WERI-Rb-1 (cell line): Measurements from ENCODE around the gene LPGAT1.

Experiments
- DNase-seq: peaks from one replicate; pipeline ENCODE4 v3.0.0-alpha.2; 2020
- H3K27ac ChIP-seq: fragments of 250-450 bp; sonication (Bioruptor Pico); 2 replicates; pipeline ENCODE4 v1.5.1; 2020; ENCODE audit warnings: mild to moderate bottlenecking, moderate library complexity
- H3K27me3 ChIP-seq: fragments of 250-450 bp; sonication (Bioruptor Pico); 2 replicates; pipeline ENCODE4 v1.5.1; 2021; ENCODE audit warnings: mild to moderate bottlenecking, low read depth, moderate library complexity; ENCODE audit not compliant: insufficient read depth, severe bottlenecking
- H3K36me3 ChIP-seq: fragments of 250-450 bp; sonication (Bioruptor Pico); 2 replicates; pipeline ENCODE4 v1.5.1; 2020; ENCODE audit warnings: mild to moderate bottlenecking, moderate library complexity
- H3K4me3 ChIP-seq: 2 replicates; pipeline ENCODE4 v1.5.1; 2011; ENCODE audit warnings: low read depth, mild to moderate bottlenecking, control low read depth, low read length
- H3K9me3 ChIP-seq: fragments of 250-450 bp; sonication (Bioruptor Pico); 2 replicates; pipeline ENCODE4 v1.5.1; 2021; ENCODE audit warnings: mild to moderate bottlenecking, moderate library complexity; ENCODE audit not compliant: severe bottlenecking
- CTCF ChIP-seq: IDR thresholded peaks from 2 replicates; pipeline ENCODE4 v1.5.1; 2011; ENCODE audit warnings: low read depth, mild to moderate bottlenecking, control low read depth, inconsistent platforms, low read length

The LPGAT1 gene

GRCh38 chr1:211822677-211823407, 7.7 kb downstream of the LPGAT1 start:
- TF ChIP-seq CTCF = no peak

GRCh38 chr1:211816586-211816985, 14.0 kb downstream of the LPGAT1 start:
- Histone ChIP-seq H3K9me3 (no peaks in the 10 kb centered on the region), H3K36me3 (peaks cover 67% of the 10 kb centered on the region), H3K27ac (no peak overlapping the region), H3K4me3 (no peak overlapping the region), H3K27me3 (no peaks in the 10 kb centered on the region)
- TF ChIP-seq CTCF = no peak
- DNase-seq = no peak

More at GRCh38 chr1:211822677-211823407, 7.7 kb downstream of the LPGAT1 start:
- Histone ChIP-seq H3K4me3 (no peak overlapping the region), H3K27me3 (no peaks in the 10 kb centered on the region), H3K36me3 (peaks cover 90% of the 10 kb centered on the region), H3K9me3 (no peaks in the 10 kb centered on the region), H3K27ac (no peak overlapping the region)
- DNase-seq = no peak

GRCh38 chr1:211814313-211814712, 16.2 kb downstream of the LPGAT1 start:
- peaks cover 66% of the 10 kb centered on the region for H3K36me3 ChIP-seq
- no peak for DNase-seq
- TF ChIP-seq CTCF = no peak

GRCh38 chr1:211813590-211813989, 17.0 kb downstream of the LPGAT1 start:
- Histone ChIP-seq H3K27me3 (no peaks in the 10 kb centered on the region), H3K36me3 (peaks cover 59% of the 10 kb centered on the region), H3K9me3 (no peaks in the 10 kb centered on the region), H3K4me3 (no peak overlapping the region), H3K27ac (no peak overlapping the region)
- TF ChIP-seq CTCF = no peak
- no peak for DNase-seq

More at GRCh38 chr1:211814313-211814712, 16.2 kb downstream of the LPGAT1 start:
- H3K27ac ChIP-seq = no peak overlapping the region
- no peaks in the 10 kb centered on the region for H3K27me3 ChIP-seq
- no peak overlapping the region for H3K4me3 ChIP-seq
- no peaks in the 10 kb centered on the region for H3K9me3 ChIP-seq

- 0 out of 2 replicates have a peak, but pooled peaks have one; percentile 16 for TF ChIP-seq CTCF
- Histone ChIP-seq H3K9me3 (no peaks in the 10 kb centered on the region), H3K4me3 (no peak overlapping the region), H3K36me3 (peaks cover 63% of the 10 kb centered on the region), H3K27me3 (no peaks in the 10 kb centered on the region), H3K27ac (no peak overlapping the region)
- DNase-seq = peak; percentile 30
These were observed 18.0 kb downstream of the LPGAT1 start for GRCh38 chr1:211812584-211812983.

- no peaks in the 10 kb centered on the region for H3K9me3 ChIP-seq
These were observed 18.7 kb downstream of the LPGAT1 start for GRCh38 chr1:211811848-211812247.

More at GRCh38 chr1:211811848-211812247, 18.7 kb downstream of the LPGAT1 start:
- no peak for DNase-seq
- H3K4me3 ChIP-seq = no peak overlapping the region
- H3K27me3 ChIP-seq = no peaks in the 10 kb centered on the region
- TF ChIP-seq CTCF = no peak
- H3K27ac ChIP-seq = no peak overlapping the region
- H3K36me3 ChIP-seq = peaks cover 67% of the 10 kb centered on the region
